ENCODE measurements around the gene EHMT1.

Gene EHMT1

GRCh38 chr9:137866226-137867141 is 247.7 kb downstream of the EHMT1 start:
- H3K4me3 ChIP-seq (ENCODE audit: low read depth, low read length), result no peak overlapping the region
- no peak for TF ChIP-seq CTCF (IDR thresholded peaks at IDR 0.05; ENCODE audit: low read depth, low read length)

- no peak overlapping the region for H3K4me3 ChIP-seq (ENCODE audit: low read depth, low read length)
- no peak for TF ChIP-seq CTCF (IDR thresholded peaks at IDR 0.05; ENCODE audit: low read depth, low read length)
These were observed 251.6 kb downstream of the EHMT1 start for GRCh38 chr9:137870432-137870831.

GRCh38 chr9:137872296-137872695 is 253.5 kb downstream of the EHMT1 start:
- TF ChIP-seq CTCF (IDR thresholded peaks at IDR 0.05; ENCODE audit: low read depth, low read length), result no peak
- H3K4me3 ChIP-seq (ENCODE audit: low read depth, low read length), result no peak overlapping the region

- TF ChIP-seq CTCF (IDR thresholded peaks at IDR 0.05; ENCODE audit: low read depth, low read length), result no peak
- H3K4me3 ChIP-seq (ENCODE audit: low read depth, low read length), result no peak overlapping the region
These were observed 254.6 kb downstream of the EHMT1 start for GRCh38 chr9:137873408-137873807.

- H3K4me3 ChIP-seq (ENCODE audit: low read depth, low read length), result no peak overlapping the region
- no peak for TF ChIP-seq CTCF (IDR thresholded peaks at IDR 0.05; ENCODE audit: low read depth, low read length)
These were observed 255.1 kb downstream of the EHMT1 start for GRCh38 chr9:137873858-137874362.

- no peak overlapping the region for H3K4me3 ChIP-seq (ENCODE audit: low read depth, low read length)
- TF ChIP-seq CTCF (IDR thresholded peaks at IDR 0.05; ENCODE audit: low read depth, low read length), result no peak
These were observed 256.5 kb downstream of the EHMT1 start for GRCh38 chr9:137875354-137875753.

- no peak for TF ChIP-seq CTCF (IDR thresholded peaks at IDR 0.05; ENCODE audit: low read depth, low read length)
These were observed 257.0 kb downstream of the EHMT1 start for GRCh38 chr9:137875846-137876245.

More at GRCh38 chr9:137875846-137876245, 257.0 kb downstream of the EHMT1 start:
- H3K4me3 ChIP-seq (ENCODE audit: low read depth, low read length), result no peak overlapping the region
